Astrocyte (in vitro differentiated cells and primary cell): ENCODE measurements around the gene NRP1.

Experiments used
- CTCF ChIP-seq: IDR thresholded peaks from 2 replicates; pipeline ENCODE4 v1.5.1; 2011; ENCODE audit warnings: low read depth, mild to moderate bottlenecking, inconsistent platforms, low read length, moderate library complexity; ENCODE audit not compliant: insufficient read depth
- EZH2 ChIP-seq: IDR thresholded peaks from 2 replicates; pipeline ENCODE4 v1.6.1; 2012; ENCODE audit warnings: mild to moderate bottlenecking, low read length, inconsistent platforms; ENCODE audit not compliant: insufficient read depth

- no peak for TF ChIP-seq CTCF
- TF ChIP-seq EZH2, result no peak
Measured at GRCh38 chr10:33174674-33175434, 159.6 kb downstream of the NRP1 start.
